Measurements from ENCODE around the gene ZNF860. TPM values are rescaled to one million over a fixed set of nuclear protein-coding genes. Genes with fewer than 3 reads are reported as not detected.

The ZNF860 gene
- total RNA-seq, result 0.29 and 3.2 TPM in 2 replicates

GRCh38 chr3:31981206-31982181, at the start of gene ZNF860, which contains the start of gene OSBPL10:
Gene ZNF860 (plus strand): TSS chr3:31981750. CDS start chr3:31989080, 7,330 bp downstream.
Gene OSBPL10 (minus strand): TSS chr3:31981262. CDS start chr3:31981179, 83 bp downstream.
- no peak for TF ChIP-seq CTCF (conservative IDR thresholded peaks at IDR 0.05; ENCODE audit: low read depth, low read length)
- H3K4me3 ChIP-seq (ENCODE audit: low read depth, low read length), result peak within 1 kb of the TSS; percentile 93
- DNase-seq (ENCODE audit: low read depth), result no peak

- peak; percentile 45 for DNase-seq (ENCODE audit: low read depth)
- no peak for TF ChIP-seq CTCF (conservative IDR thresholded peaks at IDR 0.05; ENCODE audit: low read depth, low read length)
- no peak overlapping the region for H3K4me3 ChIP-seq (ENCODE audit: low read depth, low read length)
Measured at GRCh38 chr3:31932990-31933389, 48.6 kb upstream of the ZNF860 start.

- no peak for DNase-seq (ENCODE audit: low read depth)
- no peak for TF ChIP-seq CTCF (conservative IDR thresholded peaks at IDR 0.05; ENCODE audit: low read depth, low read length)
- H3K4me3 ChIP-seq (ENCODE audit: low read depth, low read length), result no peak overlapping the region
Measured at GRCh38 chr3:31934018-31934417, 47.5 kb upstream of the ZNF860 start.

- no peak for DNase-seq (ENCODE audit: low read depth)
- no peak overlapping the region for H3K4me3 ChIP-seq (ENCODE audit: low read depth, low read length)
- no peak for TF ChIP-seq CTCF (conservative IDR thresholded peaks at IDR 0.05; ENCODE audit: low read depth, low read length)
Measured at GRCh38 chr3:31934866-31935265, 46.7 kb upstream of the ZNF860 start.

GRCh38 chr3:31936420-31937060, 45.0 kb upstream of the ZNF860 start:
- DNase-seq (ENCODE audit: low read depth), result no peak
- no peak for TF ChIP-seq CTCF (conservative IDR thresholded peaks at IDR 0.05; ENCODE audit: low read depth, low read length)
- H3K4me3 ChIP-seq (ENCODE audit: low read depth, low read length), result no peak overlapping the region

- no peak for DNase-seq (ENCODE audit: low read depth)
- H3K4me3 ChIP-seq (ENCODE audit: low read depth, low read length), result no peak overlapping the region
- peak; percentile 7 for TF ChIP-seq CTCF (conservative IDR thresholded peaks at IDR 0.05; ENCODE audit: low read depth, low read length)
Measured at GRCh38 chr3:31937225-31937624, 44.3 kb upstream of the ZNF860 start.
